MG63 (cell line): ENCODE data around the gene TRMT13. TPM values are rescaled to one million over a fixed set of nuclear protein-coding genes. Genes with fewer than 3 reads are reported as not detected.

Experiments used
- DNase-seq: peaks from one replicate; pipeline ENCODE4 v3.0.0-alpha.2; 2020
- H3K27me3 ChIP-seq: fragments of 250-450 bp; sonication (Bioruptor Pico); 2 replicates; pipeline ENCODE4 v1.5.1; 2020; ENCODE audit warnings: mild to moderate bottlenecking, moderate library complexity
- H3K36me3 ChIP-seq: fragments of 250-450 bp; sonication (Bioruptor Pico); 2 replicates; pipeline ENCODE4 v1.5.1; 2020; ENCODE audit warnings: mild to moderate bottlenecking, moderate library complexity
- H3K4me3 ChIP-seq: fragments of 250-450 bp; sonication (Bioruptor Pico); 2 replicates; pipeline ENCODE4 v1.5.1; 2020; ENCODE audit warnings: mild to moderate bottlenecking, moderate library complexity
- H3K9me3 ChIP-seq: fragments of 250-450 bp; sonication (Bioruptor Pico); 2 replicates; pipeline ENCODE4 v1.5.1; 2020; ENCODE audit warnings: mild to moderate bottlenecking, moderate library complexity
- total RNA-seq: library from RNA; depleted of rRNA; stranded (reverse); fragments of >200 nt; shearing (Covaris generic); gene quantifications from 2 replicates; pipeline ENCODE4 v1.2.3, GENCODE V29; 2014; ENCODE audit warnings: low replicate concordance; rRNA removed

The TRMT13 gene, protein sequence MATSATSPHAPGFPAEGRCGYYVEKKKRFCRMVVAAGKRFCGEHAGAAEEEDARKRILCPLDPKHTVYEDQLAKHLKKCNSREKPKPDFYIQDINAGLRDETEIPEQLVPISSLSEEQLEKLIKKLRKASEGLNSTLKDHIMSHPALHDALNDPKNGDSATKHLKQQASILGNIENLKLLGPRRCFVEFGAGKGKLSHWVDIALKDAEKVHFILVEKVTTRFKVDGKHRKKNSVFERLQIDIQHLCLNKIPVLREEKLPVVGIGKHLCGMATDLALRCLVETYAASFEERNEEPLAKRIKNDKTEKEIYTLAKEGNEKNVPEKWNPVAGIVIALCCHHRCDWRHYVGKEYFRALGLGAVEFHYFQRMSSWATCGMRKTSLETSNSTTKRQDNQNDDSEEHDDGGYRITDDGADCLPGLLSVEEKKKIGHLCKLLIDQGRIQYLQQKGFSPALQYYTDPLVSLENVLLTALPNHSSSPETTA
- total RNA-seq = 3.9 and 8.6 TPM in 2 replicates

DNA sequence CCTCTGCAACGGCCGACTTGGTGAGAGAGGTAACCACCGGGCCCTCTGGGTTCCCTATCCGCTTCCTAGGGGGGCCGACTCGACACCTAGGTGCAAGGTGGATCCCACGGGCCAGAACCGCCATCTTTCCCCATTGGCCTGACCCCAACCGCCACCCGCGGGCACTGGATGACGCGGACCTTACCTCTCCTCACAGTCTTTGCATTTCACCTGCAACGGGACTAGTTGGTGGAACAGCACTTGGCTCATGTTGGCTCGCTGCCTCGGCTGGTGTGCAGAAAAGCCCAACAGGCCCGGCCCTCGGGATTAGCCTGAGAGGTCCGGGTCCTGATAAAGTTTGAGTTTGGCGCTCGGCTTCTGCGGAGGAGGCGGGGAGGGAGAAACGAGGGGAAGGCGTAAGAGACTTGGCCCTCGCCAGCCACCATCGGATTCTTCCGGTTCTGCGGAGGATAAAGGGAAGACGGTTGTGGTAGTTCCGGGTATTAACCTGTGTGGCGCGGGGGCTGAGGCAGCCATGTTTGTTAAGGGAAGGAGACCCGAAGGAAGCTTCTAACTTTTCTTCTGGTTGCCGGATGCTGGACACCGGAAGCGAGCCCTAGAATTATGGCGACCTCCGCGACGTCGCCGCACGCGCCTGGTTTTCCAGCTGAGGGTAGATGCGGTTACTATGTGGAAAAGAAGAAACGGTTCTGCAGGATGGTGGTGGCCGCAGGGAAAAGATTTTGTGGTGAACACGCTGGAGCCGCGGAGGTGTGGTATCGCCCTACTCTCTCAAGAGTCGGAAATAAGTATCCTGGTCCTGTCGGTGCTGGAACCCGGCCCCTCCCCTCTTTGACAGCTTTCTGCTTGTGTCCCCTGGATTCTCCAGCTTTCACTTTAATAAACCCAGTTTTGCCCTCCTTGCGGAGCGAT, at the start of gene TRMT13, which contains the start of gene SASS6:
Gene TRMT13, plus strand, starts transcription at position 598 of the 912 bp plus-strand sequence. Its CDS starts 6 bp downstream, at position 604.
Gene SASS6, minus strand, starts transcription at position 365 of the 912 bp plus-strand sequence. Its CDS starts 116 bp downstream, at position 249.
- Histone ChIP-seq H3K4me3 (peak within 1 kb of the TSS; percentile 85), H3K27me3 (no peaks in the 10 kb centered on the region), H3K36me3 (peaks cover 17% of the 10 kb centered on the region), H3K9me3 (no peaks in the 10 kb centered on the region)
- peak; percentile 97 for DNase-seq

DNA sequence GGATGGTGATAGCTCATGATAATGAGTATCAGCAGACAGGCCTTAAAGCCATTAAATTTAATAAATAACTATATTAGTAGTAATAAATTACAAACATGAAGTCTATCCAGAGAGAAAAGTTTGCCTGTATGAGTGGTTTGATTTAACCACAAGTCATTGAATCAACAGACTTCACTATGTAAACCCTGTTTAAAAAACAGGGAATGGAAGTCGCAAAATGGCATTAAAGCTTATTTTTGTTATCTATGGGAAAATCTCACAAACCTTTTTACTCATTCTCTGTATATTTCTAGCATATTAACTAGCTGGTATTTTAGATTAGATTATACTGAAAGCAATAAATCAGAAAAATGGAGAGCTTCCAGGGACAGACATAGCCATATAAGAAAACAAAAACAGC, 45.6 kb upstream of the TRMT13 start:
- no peaks in the 10 kb centered on the region for H3K27me3 ChIP-seq
- no peaks in the 10 kb centered on the region for H3K9me3 ChIP-seq
- no peak overlapping the region for H3K4me3 ChIP-seq
- no peak for DNase-seq
- H3K36me3 ChIP-seq = peaks cover 35% of the 10 kb centered on the region

DNA sequence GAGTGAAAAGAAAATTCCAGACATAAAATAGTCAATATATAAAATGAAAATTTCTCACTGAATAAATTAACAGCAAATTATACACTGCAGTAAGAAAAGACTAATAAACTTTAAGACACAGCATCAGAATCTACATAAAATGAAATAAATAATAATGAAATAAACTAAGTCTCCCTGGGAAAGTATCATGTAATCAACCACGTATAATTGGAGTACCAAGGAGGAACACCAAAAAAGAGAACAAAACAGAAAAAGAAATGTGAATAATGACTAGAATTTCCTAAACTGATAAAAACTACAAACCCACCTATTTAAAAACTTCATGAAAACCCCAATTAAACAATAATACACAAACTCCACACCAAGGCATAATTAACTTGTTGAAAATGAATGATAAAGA, 43.9 kb upstream of the TRMT13 start:
- DNase-seq = no peak
- Histone ChIP-seq H3K4me3 (no peak overlapping the region), H3K9me3 (no peaks in the 10 kb centered on the region), H3K36me3 (peaks cover 27% of the 10 kb centered on the region), H3K27me3 (no peaks in the 10 kb centered on the region)

DNA sequence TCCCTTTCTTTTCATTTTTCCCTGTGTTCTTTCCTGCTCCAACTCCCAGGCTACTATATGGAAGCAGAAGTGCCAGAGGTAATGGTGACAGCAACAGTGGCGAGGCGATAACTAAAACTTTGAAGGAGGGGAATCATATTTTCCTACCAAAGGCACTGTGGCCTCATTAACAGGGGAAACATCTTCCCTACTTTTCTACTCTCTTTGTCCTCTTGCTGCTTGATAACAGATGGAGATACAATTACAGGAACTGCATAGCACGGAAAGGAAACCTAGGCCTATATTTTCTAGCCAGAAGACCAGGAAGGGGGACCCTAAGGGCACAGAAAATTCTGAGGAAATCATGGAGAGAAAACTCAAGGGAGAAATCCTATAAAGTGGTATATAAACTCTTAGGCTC, 42.5 kb upstream of the TRMT13 start:
- H3K9me3 ChIP-seq = no peaks in the 10 kb centered on the region
- no peaks in the 10 kb centered on the region for H3K27me3 ChIP-seq
- DNase-seq = no peak
- no peak overlapping the region for H3K4me3 ChIP-seq
- peaks cover 18% of the 10 kb centered on the region for H3K36me3 ChIP-seq

DNA sequence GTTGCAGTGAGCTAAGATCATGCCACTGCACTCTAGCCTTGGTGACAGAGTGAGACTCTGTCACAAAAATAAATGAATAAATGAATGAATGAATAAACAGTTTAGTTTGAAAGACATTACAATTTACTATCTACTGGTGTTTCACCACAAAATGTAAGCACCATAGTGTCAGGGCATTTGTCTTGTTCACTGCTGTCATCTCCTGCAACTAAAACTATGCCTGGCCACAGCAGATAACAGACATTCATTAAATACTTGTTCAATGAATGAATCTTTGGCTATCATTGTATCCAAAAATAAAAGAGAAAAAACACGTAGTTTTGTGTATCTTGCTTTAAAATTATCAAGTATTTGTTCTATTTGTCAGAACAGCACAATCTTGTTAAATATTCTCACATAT, 32.8 kb upstream of the TRMT13 start:
- peaks cover 36% of the 10 kb centered on the region for H3K36me3 ChIP-seq
- H3K4me3 ChIP-seq = no peak overlapping the region
- DNase-seq = no peak
- no peaks in the 10 kb centered on the region for H3K9me3 ChIP-seq
- H3K27me3 ChIP-seq = no peaks in the 10 kb centered on the region

DNA sequence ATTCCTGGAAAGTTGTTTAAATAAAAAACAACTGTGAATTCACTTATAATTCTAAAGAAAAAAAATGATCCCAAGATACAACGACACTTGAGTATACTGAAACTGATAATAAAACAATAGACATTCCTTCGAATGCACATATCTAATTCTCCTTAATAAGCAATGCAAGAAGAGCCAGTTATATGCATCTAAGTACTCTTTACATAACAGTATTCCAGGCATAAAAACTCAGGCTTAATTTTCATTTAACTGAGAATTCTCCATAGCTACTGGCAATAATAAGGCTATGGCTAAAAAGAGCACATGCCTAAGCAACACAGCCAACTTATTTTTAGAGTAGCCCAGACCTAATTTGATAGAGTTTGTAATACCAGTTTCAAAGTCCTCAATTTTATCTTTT, 31.4 kb upstream of the TRMT13 start:
- Histone ChIP-seq H3K27me3 (no peaks in the 10 kb centered on the region), H3K4me3 (no peak overlapping the region), H3K36me3 (peaks cover 36% of the 10 kb centered on the region), H3K9me3 (no peaks in the 10 kb centered on the region)
- DNase-seq = no peak

DNA sequence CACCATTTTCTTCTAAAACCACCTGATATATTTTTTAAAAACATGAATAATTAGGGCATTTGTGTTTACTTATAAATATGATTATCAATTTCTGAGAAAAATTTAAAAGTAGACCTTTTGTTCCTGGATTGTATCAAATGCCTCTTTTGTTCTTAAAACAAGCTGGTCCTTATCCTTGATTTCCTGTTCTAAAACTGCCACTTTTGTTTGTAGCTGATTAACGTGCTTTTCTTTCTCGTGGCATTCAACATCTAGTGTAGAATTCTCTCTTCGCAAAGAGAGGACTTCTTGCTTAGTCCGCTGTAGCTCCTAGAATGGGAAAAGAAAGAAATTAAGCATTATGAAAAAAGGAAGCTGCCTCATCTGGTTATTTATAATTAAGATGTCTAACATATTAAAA, 25.3 kb upstream of the TRMT13 start:
- Histone ChIP-seq H3K27me3 (no peaks in the 10 kb centered on the region), H3K36me3 (peaks cover 29% of the 10 kb centered on the region), H3K9me3 (no peaks in the 10 kb centered on the region), H3K4me3 (no peak overlapping the region)
- DNase-seq = no peak

DNA sequence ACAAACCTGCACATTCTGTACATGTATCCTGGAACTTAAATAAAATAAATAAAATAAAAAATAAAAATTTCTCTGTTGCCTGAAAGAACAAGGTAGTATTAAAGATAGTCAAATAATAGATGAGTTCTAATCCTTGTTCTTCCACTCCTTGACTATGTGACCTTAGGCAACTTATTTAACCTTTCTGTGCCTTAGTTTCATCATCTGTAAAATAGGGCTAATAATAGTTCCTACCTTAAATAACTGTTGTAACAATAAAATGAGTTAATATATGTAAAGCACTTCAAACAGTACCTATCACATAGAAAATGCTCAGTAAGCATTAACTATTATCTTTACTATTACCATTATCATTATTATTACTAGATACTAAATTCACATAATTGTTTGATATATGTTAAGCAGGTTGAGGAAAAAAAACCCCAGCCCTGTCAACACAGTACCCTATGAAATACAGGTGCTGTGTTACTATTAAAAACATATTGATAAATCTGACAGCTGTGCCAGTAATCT, 23.4 kb upstream of the TRMT13 start:
- no peak for DNase-seq
- Histone ChIP-seq H3K36me3 (peaks cover 21% of the 10 kb centered on the region), H3K27me3 (no peaks in the 10 kb centered on the region), H3K4me3 (no peak overlapping the region), H3K9me3 (no peaks in the 10 kb centered on the region)

DNA sequence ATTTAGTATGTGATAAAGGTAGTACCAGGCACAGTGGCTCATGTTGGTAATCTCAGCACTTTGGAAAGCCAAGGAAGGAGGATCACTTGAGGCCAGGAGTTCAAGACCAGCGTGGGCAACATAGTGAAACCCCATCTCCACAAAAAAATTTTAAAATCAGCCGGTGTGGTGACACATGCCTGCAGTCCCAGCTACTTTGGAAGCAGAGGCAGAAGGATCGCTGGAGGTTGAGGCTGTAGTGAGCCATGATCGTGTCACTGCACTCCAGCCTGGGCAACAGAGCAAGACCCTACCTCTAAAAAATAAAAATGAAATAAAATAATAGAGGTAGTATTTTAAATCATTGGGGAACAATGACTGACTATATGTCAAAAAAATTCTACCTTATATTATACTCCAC, 17.4 kb upstream of the TRMT13 start:
- H3K36me3 ChIP-seq = peaks cover 9% of the 10 kb centered on the region
- H3K4me3 ChIP-seq = no peak overlapping the region
- no peaks in the 10 kb centered on the region for H3K9me3 ChIP-seq
- H3K27me3 ChIP-seq = no peaks in the 10 kb centered on the region
- no peak for DNase-seq

DNA sequence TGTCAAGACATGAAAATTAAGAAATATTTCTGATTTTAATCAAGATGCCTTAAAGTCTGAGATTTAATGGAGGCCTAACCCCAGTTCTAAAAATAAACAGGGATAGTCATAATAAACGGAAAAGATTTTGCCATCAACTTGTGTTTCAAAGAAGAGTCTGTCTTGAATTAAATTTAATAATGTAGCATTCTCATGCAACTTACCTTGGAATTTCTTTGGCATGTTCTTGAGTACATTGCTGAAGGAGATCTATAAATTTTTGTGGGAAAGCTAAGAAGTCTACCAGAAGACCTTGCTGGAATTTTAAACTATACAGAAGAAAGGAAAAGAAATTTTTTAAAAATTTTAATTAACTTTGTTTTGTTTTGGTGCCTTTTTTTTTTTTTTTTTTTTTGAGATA, 10.8 kb upstream of the TRMT13 start:
- no peaks in the 10 kb centered on the region for H3K9me3 ChIP-seq
- DNase-seq = no peak
- no peaks in the 10 kb centered on the region for H3K27me3 ChIP-seq
- H3K36me3 ChIP-seq = peaks cover 4% of the 10 kb centered on the region; the same call in 1 of the 2 replicates
- H3K4me3 ChIP-seq = no peak overlapping the region

DNA sequence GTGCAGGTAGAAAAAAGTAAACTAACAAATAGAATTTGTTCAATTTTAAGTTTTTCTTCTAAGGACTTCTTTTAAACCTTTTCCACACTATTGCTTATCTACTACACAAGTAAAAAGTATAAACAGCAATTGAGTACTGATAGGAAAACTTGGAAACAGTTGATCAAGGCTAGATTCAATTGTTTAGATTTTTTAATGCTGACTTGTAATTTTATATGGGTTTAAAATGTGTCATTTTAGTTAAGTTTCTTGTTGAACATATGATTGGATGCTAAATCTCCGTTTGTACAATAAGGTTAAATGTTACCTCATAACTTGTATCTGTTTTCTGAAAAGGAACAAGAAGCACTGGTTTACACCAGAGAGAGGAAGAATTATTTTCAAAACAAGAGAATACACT, 5.7 kb upstream of the TRMT13 start:
- no peak for DNase-seq
- Histone ChIP-seq H3K4me3 (no peak overlapping the region), H3K27me3 (no peaks in the 10 kb centered on the region)

DNA sequence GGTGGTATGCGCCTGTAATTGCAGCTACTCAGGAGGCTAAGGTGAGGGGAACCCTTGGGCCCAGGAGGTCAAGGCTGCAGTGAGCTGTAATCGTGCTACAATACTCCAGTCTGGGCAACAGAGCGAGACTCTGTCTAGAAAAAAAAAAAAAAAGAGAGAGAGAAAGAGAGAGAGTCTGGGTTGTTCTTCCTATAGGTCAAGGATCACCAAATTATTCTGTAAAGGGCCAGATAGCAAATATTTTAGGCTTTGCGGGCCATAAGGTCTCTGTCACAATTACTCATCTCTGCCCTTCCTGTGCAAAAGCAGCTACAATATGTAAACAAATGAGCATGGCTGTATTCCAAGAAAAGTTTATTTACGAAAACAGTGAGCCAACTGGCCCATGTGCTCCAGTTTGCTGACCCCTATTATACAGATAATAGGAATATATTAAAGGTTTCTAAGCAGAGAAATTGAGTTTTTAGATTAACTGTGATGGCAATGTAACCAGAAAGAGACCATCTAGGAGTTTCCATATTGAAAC, 2.3 kb upstream of the TRMT13 start:
- Histone ChIP-seq H3K4me3 (no peak overlapping the region), H3K9me3 (no peaks in the 10 kb centered on the region), H3K27me3 (no peaks in the 10 kb centered on the region), H3K36me3 (no peaks in the 10 kb centered on the region; the same call in 1 of the 2 replicates)
- DNase-seq = peak; percentile 28

More for the DNA sequence above, 5.7 kb upstream of the TRMT13 start:
- Histone ChIP-seq H3K9me3 (no peaks in the 10 kb centered on the region), H3K36me3 (no peaks in the 10 kb centered on the region)

DNA sequence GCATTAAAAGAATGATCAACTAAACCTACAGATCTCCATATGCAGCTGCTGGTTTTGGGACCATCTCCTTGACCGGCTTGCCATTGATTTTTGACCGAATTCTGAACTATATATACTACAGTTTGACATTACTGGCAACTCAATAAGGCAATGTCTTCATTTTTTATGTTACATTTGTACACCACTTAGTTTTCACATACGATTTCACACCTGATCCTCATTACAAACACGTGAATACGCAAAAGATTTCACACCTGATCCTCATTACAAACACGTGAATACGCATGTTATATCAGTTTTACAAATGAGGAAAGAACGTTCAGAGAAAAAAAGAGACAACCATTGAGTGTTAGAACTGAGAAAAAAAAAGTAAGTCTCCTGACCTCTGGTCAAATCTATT, 1.3 kb upstream of the TRMT13 start:
- no peak for DNase-seq
- Histone ChIP-seq H3K27me3 (no peaks in the 10 kb centered on the region), H3K4me3 (peak overlapping the region; percentile 85), H3K9me3 (no peaks in the 10 kb centered on the region), H3K36me3 (peaks cover 6% of the 10 kb centered on the region)

DNA sequence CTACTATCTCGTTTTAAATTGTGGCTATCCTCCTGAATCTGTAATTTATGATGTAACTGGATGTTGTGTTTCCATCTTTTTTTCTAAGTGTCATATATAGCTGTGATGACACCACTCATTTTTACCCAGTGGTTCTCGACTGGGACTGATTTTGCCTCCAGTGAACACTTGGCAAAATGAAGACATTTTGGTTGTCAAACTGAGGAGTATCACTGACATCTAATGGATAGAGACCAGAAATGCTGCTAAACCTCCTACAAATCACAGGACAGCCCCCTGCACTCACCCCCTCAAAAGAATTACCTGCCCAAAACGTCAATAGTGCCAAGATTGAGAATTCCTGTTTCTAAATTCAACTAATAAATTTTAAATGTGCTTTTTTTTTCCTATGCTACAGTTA, 1.9 kb downstream of the TRMT13 start:
- Histone ChIP-seq H3K36me3 (peaks cover 37% of the 10 kb centered on the region), H3K27me3 (no peaks in the 10 kb centered on the region), H3K4me3 (no peak overlapping the region), H3K9me3 (no peaks in the 10 kb centered on the region)
- no peak for DNase-seq

DNA sequence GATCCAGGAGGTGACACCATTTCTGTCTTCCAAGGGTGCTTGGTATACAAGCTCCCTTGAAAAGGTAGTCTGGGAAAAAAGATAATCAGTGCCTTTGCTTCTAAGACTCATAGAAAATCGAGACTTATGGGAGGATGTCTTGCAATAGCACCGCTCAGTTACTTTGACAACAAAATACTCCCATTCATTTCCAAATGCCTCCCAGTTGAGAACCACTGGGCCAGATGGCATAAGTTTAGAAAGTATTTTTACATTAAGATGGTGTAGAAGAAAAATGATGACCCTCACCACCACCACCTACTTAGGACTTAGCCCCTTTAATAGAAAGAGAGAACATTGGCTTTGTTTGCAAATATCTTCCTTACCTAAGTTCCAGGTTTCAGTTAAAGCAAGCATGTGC, 4.6 kb downstream of the TRMT13 start:
- Histone ChIP-seq H3K27me3 (no peaks in the 10 kb centered on the region), H3K36me3 (peaks cover 50% of the 10 kb centered on the region), H3K9me3 (no peaks in the 10 kb centered on the region), H3K4me3 (no peak overlapping the region)
- DNase-seq = no peak

DNA sequence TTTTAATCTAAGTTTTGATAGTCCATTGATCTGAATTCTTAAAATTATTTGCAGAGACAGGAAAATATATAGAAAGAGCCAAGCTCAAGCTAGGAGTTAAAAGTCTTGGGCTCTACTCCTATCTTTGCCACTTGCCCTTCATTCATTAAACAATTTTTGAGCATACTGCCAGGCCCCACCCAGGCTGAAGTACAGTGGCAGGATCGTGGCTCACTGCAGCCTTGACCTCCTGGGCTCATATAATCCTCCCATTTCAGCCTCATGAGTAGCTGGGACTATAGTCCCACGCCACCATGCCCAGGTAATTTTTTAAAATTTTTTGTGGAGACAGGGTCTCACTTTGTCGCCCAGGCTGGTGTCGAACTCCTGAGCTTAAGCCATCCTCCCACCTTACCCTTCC, 8.2 kb downstream of the TRMT13 start:
- Histone ChIP-seq H3K27me3 (no peaks in the 10 kb centered on the region), H3K9me3 (no peaks in the 10 kb centered on the region), H3K36me3 (peaks cover 73% of the 10 kb centered on the region), H3K4me3 (no peak overlapping the region)
- DNase-seq = no peak

DNA sequence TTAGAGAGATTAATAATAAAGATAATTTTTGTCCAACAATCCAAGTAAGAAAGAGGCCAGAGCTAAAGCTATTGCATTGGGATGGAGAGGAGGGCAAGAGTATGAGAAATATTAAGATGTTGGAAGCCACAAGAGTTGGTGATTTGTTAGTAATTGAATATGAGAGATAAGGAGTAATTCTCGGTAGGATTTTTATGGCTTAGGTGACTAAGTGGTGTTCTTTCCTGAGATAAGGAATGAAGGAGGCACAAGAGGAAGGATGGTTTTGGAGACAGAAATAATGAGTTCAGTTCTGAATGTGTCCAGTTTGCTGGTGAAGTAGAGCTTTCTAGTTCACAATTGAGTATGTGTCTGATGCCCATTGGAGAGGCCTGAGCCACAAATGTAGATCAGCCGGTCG, 9.4 kb downstream of the TRMT13 start:
- Histone ChIP-seq H3K27me3 (no peaks in the 10 kb centered on the region), H3K36me3 (peaks cover 68% of the 10 kb centered on the region), H3K4me3 (no peak overlapping the region), H3K9me3 (no peaks in the 10 kb centered on the region)
- DNase-seq = no peak
